GM23248 (cell line): ENCODE data around the gene LAMP1. TPM values are rescaled to one million over a fixed set of nuclear protein-coding genes. Genes with fewer than 3 reads are reported as not detected.
"Not testable (repeated sequence)": the region's sequence is repeated elsewhere in the genome, so short reads cannot be mapped to it uniquely, and the experiment has no call there.

ENCODE experiments used
- DNase-seq: peaks from one replicate; pipeline ENCODE4 v3.0.0-alpha.2; 2015
- H2AFZ ChIP-seq: fragments of 200-600 bp; sonication (generic); 2 replicates; pipeline ENCODE4 v1.6.1; 2016; ENCODE audit warnings: antibody characterized with exemption
- H3F3A ChIP-seq: fragments of 200-600 bp; sonication (generic); 2 replicates; pipeline ENCODE4 v1.6.1; 2016; ENCODE audit warnings: mild to moderate bottlenecking, antibody characterized with exemption, mixed run types; ENCODE audit not compliant: insufficient read depth
- H3K27ac ChIP-seq: fragments of 200-600 bp; sonication (generic); 2 replicates; pipeline ENCODE4 v1.5.1; 2016; ENCODE audit warnings: mild to moderate bottlenecking
- H3K27me3 ChIP-seq: fragments of 200-600 bp; sonication (generic); replicated peaks from 2 replicates; pipeline ENCODE4 v1.6.1; 2016; ENCODE audit warnings: mild to moderate bottlenecking; ENCODE audit not compliant: insufficient read depth
- H3K36me3 ChIP-seq: fragments of 200-600 bp; sonication (generic); 2 replicates; pipeline ENCODE4 v1.6.1; 2016; ENCODE audit warnings: low read depth, mild to moderate bottlenecking
- H3K4me1 ChIP-seq: fragments of 200-600 bp; sonication (generic); 2 replicates; pipeline ENCODE4 v1.6.1; 2016; ENCODE audit warnings: mild to moderate bottlenecking; ENCODE audit not compliant: insufficient read depth
- H3K4me2 ChIP-seq: fragments of 200-600 bp; sonication (generic); one replicate; pipeline ENCODE4 v1.6.1; 2016; ENCODE audit warnings: mild to moderate bottlenecking; ENCODE audit not compliant: unreplicated experiment
- H3K4me3 ChIP-seq: fragments of 200-600 bp; sonication (generic); 2 replicates; pipeline ENCODE4 v1.5.1; 2016; ENCODE audit warnings: mild to moderate bottlenecking
- H3K79me2 ChIP-seq: fragments of 200-600 bp; sonication (generic); 2 replicates; pipeline ENCODE4 v1.6.1; 2016; ENCODE audit warnings: mild to moderate bottlenecking; ENCODE audit not compliant: insufficient read depth
- H3K9ac ChIP-seq: fragments of 200-600 bp; sonication (generic); 2 replicates; pipeline ENCODE4 v1.6.1; 2016; ENCODE audit warnings: mild to moderate bottlenecking
- H3K9me2 ChIP-seq: fragments of 200-600 bp; sonication (generic); 2 replicates; pipeline ENCODE4 v1.6.1; 2016; ENCODE audit warnings: mixed run types, mild to moderate bottlenecking, moderate library complexity; ENCODE audit not compliant: insufficient read depth
- H3K9me3 ChIP-seq: fragments of 200-600 bp; sonication (generic); one replicate; pipeline ENCODE4 v1.6.1; 2017; ENCODE audit warnings: low read depth
- H4K20me1 ChIP-seq: fragments of 200-600 bp; sonication (generic); 2 replicates; pipeline ENCODE4 v1.6.0; 2016; ENCODE audit not compliant: insufficient read depth
- EZH2 ChIP-seq: fragments of 200-600 bp; sonication (generic); IDR thresholded peaks from 2 replicates; pipeline ENCODE4 v1.6.1; 2018; ENCODE audit warnings: antibody characterized with exemption, mild to moderate bottlenecking; ENCODE audit not compliant: insufficient read depth, poor library complexity, severe bottlenecking
- EZH2phosphoT487 ChIP-seq: fragments of 200-600 bp; sonication (generic); IDR thresholded peaks from 2 replicates; pipeline ENCODE4 v1.6.1; 2018; ENCODE audit warnings: antibody characterized with exemption, moderate library complexity, mild to moderate bottlenecking, low read depth; ENCODE audit not compliant: insufficient read depth
- WGBS, 2 experiments: methylation state at CpG; one replicate each; pipeline ENCODE4 v1.1.6; 2015 to 2017; ENCODE audit warnings: low lambda C conversion rate in 2 of 2, low coverage in 1 of 2; ENCODE audit errors: missing lambda C conversion rate in 2 of 2; 5-methylcytosine and 5-hydroxymethylcytosine counted together
- in situ Hi-C: fragments of 300-500 bp; cut with MboI; formaldehyde crosslinking; loops from 2 replicates; pipeline ENCODE4 v1.15.0; 2020
- polyA plus RNA-seq: library from polyadenylated mRNA; unstranded; fragments of >200 nt; fragmentation: Nextera tagmentation; extraction: Ambion mirVana; gene quantifications from 2 replicates; pipeline ENCODE4 v1.2.1, GENCODE V29; 2016
- total RNA-seq: library from RNA; depleted of rRNA; stranded (reverse); fragments of >200 nt; shearing (Covaris generic); gene quantifications from 2 replicates; pipeline ENCODE4 v1.2.3, GENCODE V29; 2014

LAMP1 gene
- total and polyA plus RNA-seq, 2 experiments from 2014 or later = 111 to 305 TPM

DNA sequence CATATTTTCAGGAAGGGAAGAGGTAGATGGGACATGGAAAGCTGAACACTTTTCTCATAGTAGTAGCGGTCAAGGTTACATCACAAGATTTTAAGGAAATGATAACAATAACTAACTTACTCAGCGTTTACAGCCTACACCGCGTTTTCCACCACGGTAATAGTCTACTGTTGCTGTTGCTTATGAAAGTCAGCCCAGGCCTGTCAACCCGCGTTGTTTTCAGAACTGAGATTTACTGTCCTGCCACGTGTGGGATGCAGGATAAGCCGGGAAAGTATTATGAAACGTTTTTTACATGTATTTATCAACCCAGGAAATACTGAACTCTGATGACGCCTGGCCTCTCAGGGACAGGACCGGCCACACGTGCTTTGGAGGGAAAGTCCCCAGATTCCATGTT is 36.0 kb upstream of the LAMP1 start:
- peaks cover 50% of the 10 kb centered on the region for H3K36me3 ChIP-seq
- no peak for TF ChIP-seq EZH2
- no peak for TF ChIP-seq EZH2phosphoT487
- in situ Hi-C loops = no loop called here
- H3K4me2 ChIP-seq = no peak overlapping the region
- H3K9me2 ChIP-seq = no peaks in the 10 kb centered on the region
- no peaks in the 10 kb centered on the region for H3K79me2 ChIP-seq
- no peaks in the 10 kb centered on the region for H3F3A ChIP-seq
- no peaks in the 10 kb centered on the region for H4K20me1 ChIP-seq
- no peak for DNase-seq
- WGBS, 2 experiments = 88 to 91% methylated on average over 13 of the region's 13 CpGs
- no peaks in the 10 kb centered on the region for H3K9me3 ChIP-seq
- no peaks in the 10 kb centered on the region for H3K27me3 ChIP-seq
- H3K27ac ChIP-seq = no peak overlapping the region
- no peak overlapping the region for H2AFZ ChIP-seq
- H3K4me1 ChIP-seq = no peaks in the 10 kb centered on the region
- H3K4me3 ChIP-seq = no peak overlapping the region
- H3K9ac ChIP-seq = no peak overlapping the region

DNA sequence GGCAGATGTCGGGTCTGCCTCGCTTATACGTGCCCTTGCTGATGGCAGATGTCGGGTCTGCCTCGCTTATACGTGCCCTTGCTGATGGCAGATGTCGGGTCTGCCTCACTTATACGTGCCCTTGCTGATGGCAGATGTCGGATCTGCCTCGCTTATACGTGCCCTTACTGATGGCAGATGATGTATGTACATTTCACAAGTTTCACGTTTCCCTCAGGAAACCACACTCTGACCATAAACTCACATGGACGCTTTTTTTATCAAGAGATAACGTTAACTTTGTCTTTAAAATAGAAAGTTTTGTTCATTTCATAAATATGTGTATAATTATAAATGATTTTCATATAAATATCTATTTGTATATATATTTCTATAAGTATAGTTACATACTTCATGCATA is 34.0 kb upstream of the LAMP1 start:
- H3K4me3 ChIP-seq, H3K4me1 ChIP-seq, H2AFZ ChIP-seq, H3K9me2 ChIP-seq, H4K20me1 ChIP-seq, H3K27me3 ChIP-seq, H3K79me2 ChIP-seq, H3K9ac ChIP-seq, H3K27ac ChIP-seq, in situ Hi-C loops, H3K9me3 ChIP-seq, H3K4me2 ChIP-seq, H3F3A ChIP-seq, DNase-seq: not testable (repeated sequence)
- 77 to 81% methylated on average over 7 to 14 of the region's 14 CpGs for WGBS, 2 experiments
- H3K36me3 ChIP-seq = peaks cover 40% of the 10 kb centered on the region

DNA sequence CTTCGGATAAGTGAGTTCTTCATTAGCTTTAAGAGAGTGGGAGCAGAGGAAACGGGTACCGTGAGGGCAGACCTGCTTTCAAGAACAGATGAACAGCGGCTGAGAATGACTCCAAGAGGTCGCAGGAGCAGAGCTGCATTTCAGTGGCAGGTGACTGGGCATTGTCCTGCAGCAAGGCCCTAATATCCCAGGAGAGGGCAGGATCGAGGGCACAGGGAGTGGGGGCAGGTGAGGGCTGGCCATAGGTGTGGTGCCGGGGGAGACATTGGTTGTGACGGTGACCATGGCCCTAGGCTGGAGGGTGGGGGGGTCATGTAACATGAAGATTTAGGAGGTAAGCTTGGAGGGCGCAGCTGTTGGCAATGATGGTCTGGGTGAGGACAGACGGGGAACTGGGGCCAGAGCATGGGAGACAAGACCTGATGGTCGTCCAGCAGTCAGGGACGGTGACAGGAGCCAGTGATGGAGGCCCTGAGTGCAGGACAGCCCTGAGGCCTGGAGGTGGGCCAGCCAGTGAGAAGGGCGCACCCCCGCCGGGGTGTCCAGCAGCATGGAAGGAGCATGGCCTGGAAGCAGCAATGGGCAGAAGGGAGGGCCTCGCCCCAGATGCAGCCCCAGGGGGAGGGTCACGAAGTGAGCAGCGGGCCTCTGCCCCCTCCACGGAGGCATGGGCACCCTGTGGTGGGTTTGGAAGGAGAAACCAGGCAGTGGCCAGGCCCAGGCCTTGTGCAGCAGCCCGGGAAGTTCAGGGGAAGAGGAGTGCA is 29.2 kb upstream of the LAMP1 start:
- Histone ChIP-seq H3K9ac (no peak overlapping the region), H3K27me3 (no peaks in the 10 kb centered on the region), H3K36me3 (peaks cover 19% of the 10 kb centered on the region; the same call in 1 of the 2 replicates), H3K27ac (no peak overlapping the region), H3K4me1 (no peaks in the 10 kb centered on the region), H3K79me2 (no peaks in the 10 kb centered on the region), H3K9me2 (no peaks in the 10 kb centered on the region), H4K20me1 (no peaks in the 10 kb centered on the region), H3K9me3 (no peaks in the 10 kb centered on the region), H3K4me3 (no peak overlapping the region), H3K4me2 (no peak overlapping the region), H2AFZ (no peak overlapping the region), H3F3A (no peaks in the 10 kb centered on the region)
- TF ChIP-seq EZH2phosphoT487 (no peak), EZH2 (no peak)
- 88 to 90% methylated on average over 19 to 20 of the region's 20 CpGs for WGBS, 2 experiments
- in situ Hi-C loops = no loop called here
- DNase-seq = no peak

DNA sequence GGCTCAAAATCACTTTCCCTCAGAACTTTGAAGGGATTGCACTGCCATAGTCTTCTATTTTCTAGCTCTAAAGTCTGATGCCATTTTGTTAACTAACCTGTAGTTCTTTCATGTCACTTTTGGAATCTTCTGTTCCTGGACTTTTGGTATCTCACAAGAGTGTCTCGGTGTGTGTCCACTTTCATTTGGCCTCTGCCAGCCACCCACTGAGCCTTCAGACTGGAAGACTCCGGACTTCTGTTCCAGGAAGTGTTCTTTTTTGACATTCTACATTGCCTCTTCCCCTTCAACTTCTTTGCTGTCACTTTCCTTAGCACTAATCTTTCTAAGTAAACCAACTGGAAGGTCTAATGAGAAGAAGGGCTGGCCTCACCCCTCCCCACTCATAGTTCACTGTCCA is 25.0 kb upstream of the LAMP1 start:
- Histone ChIP-seq H3K9me2 (no peaks in the 10 kb centered on the region), H3K4me2 (no peak overlapping the region), H3K27me3 (no peaks in the 10 kb centered on the region), H3F3A (peaks cover 15% of the 10 kb centered on the region; the same call in 1 of the 2 replicates), H3K4me3 (no peak overlapping the region), H2AFZ (no peak overlapping the region), H3K4me1 (peaks cover 16% of the 10 kb centered on the region), H3K9ac (no peak overlapping the region), H3K27ac (no peak overlapping the region), H3K9me3 (no peaks in the 10 kb centered on the region), H3K36me3 (no peaks in the 10 kb centered on the region), H3K79me2 (no peaks in the 10 kb centered on the region), H4K20me1 (no peaks in the 10 kb centered on the region)
- in situ Hi-C loops = no loop called here
- 97% methylated on average over 2 of the region's 2 CpGs for WGBS, 2 experiments
- no peak for DNase-seq
- TF ChIP-seq EZH2phosphoT487 (no peak), EZH2 (no peak)
